ENCODE results near the gene POLK. TPM values are rescaled to one million over a fixed set of nuclear protein-coding genes. Genes with fewer than 3 reads are reported as not detected.

Gene POLK
- total and polyA plus RNA-seq, 2 donors (not counting 3 experiments of a cell fraction or from before 2014, with no cell fraction given): 5.1 to 27.3 TPM

GRCh38 chr5:75639535-75640311 is 128.0 kb downstream of the POLK start:
- CTCF ChIA-PET: interaction anchor here (1.6 to 2.5 kb wide), 2 partner anchors 29 to 41 kb away, joined by 6 read pairs; no protein-coding TSS in a partner anchor

GRCh38 chr5:75640395-75640794 is 128.7 kb downstream of the POLK start:
- Histone ChIP-seq H3K9ac (replicated peaks; ENCODE audit: extremely low read depth, insufficient read depth, low read length) (peak overlapping the region; percentile 80), H3K9me3 (replicated peaks; ENCODE audit: control insufficient read depth, insufficient read depth, low read length) (no peaks in the 10 kb centered on the region), H3K27me3 (ENCODE audit: control insufficient read depth in 2 of 2, insufficient read depth in 2 of 2, low read length in 2 of 2) (no peaks in the 10 kb centered on the region), H3K9me1 (replicated peaks; ENCODE audit: control insufficient read depth, extremely low read depth, insufficient read depth, low read length) (no peaks in the 10 kb centered on the region), H2AFZ (ENCODE audit: low read depth, low read length) (peak overlapping the region; percentile 34), H3K27ac (ENCODE audit: insufficient read depth, low read depth, low read length) (peak overlapping the region; percentile 98), H3K4me2 (ENCODE audit: insufficient read depth, low read length) (peak overlapping the region; percentile 99), H3K36me3 (ENCODE audit: control insufficient read depth in 2 of 2, extremely low read depth in 1 of 2, insufficient read depth in 2 of 2, low read length in 2 of 2) (no peaks in the 10 kb centered on the region), H3K4me1 (ENCODE audit: control insufficient read depth, extremely low read depth, insufficient read depth, low read length) (peaks cover 18% of the 10 kb centered on the region), H3K79me2 (ENCODE audit: control insufficient read depth, insufficient read depth, low read length) (no peaks in the 10 kb centered on the region), H3K4me3 (replicated peaks in 1 of 3; ENCODE audit: insufficient read depth in 1 of 3, low read depth in 1 of 3, low read length in 3 of 3) (peak overlapping the region in 1 of 3 experiments; percentile 38), H4K20me1 (replicated peaks; ENCODE audit: control insufficient read depth, extremely low read depth, insufficient read depth, low read length) (no peaks in the 10 kb centered on the region)
- ChIA-PET CTCF (interaction anchor here (1.6 to 2.5 kb wide), 2 partner anchors 29 to 41 kb away, joined by 6 read pairs; no protein-coding TSS in a partner anchor), POLR2A (no interaction called here)
- dilution Hi-C loops (cut with MboI; ENCODE audit: extremely low pct_ligation_motif_present, low sequenced_read_pairs): no loop called here
- no TSS peak for BruUV-seq (replicated peaks)
- intact Hi-C loops (cut with micrococcal nuclease): loop anchor here (5.0 kb wide), 1 partner anchor 37 kb away; no protein-coding TSS in a partner anchor
- FAIRE-seq (peak; percentile 85), DNase-seq (ENCODE audit: low read depth, low spot score) (peak; percentile 83)
- TF ChIP-seq GATA2 (IDR thresholded peaks at IDR 0.05; ENCODE audit: insufficient read depth, insufficient read length, low read depth, low read length) (no peak), POLR2AphosphoS5 (IDR thresholded peaks at IDR 0.05; ENCODE audit: insufficient read depth, low read depth, low read length) (peak; percentile 12), CTCF (IDR thresholded peaks at IDR 0.05; ENCODE audit: extremely low read depth in 1 of 2, insufficient read depth in 1 of 2, low read depth in 1 of 2, low read length in 2 of 2) (no peak), FOS (IDR thresholded peaks at IDR 0.05; ENCODE audit: borderline replicate concordance, insufficient read depth, low read length) (peak; percentile 37), JUN (IDR thresholded peaks at IDR 0.05; ENCODE audit: borderline replicate concordance, insufficient read depth, insufficient read length, low read depth) (peak; percentile 75)

More at GRCh38 chr5:75639535-75640311, 128.0 kb downstream of the POLK start:
- DNase-seq (ENCODE audit: low read depth, low spot score) (no peak), FAIRE-seq (no peak)
- peak overlapping the region; percentile 80 for H3K9ac ChIP-seq (replicated peaks; ENCODE audit: extremely low read depth, insufficient read depth, low read length)
- TF ChIP-seq JUN (IDR thresholded peaks at IDR 0.05; ENCODE audit: borderline replicate concordance, insufficient read depth, insufficient read length, low read depth) (no peak), FOS (IDR thresholded peaks at IDR 0.05; ENCODE audit: borderline replicate concordance, insufficient read depth, low read length) (no peak), MAX (IDR thresholded peaks at IDR 0.05; ENCODE audit: insufficient read depth, insufficient read length) (no peak), POLR2A (IDR thresholded peaks at IDR 0.05; ENCODE audit: low read depth, low read length) (no peak), GATA2 (IDR thresholded peaks at IDR 0.05; ENCODE audit: insufficient read depth, insufficient read length, low read depth, low read length) (no peak), POLR2AphosphoS5 (IDR thresholded peaks at IDR 0.05; ENCODE audit: insufficient read depth, low read depth, low read length) (no peak)
- POLR2A ChIA-PET: no interaction called here
- no peaks in the 10 kb centered on the region for H3K27me3 ChIP-seq (ENCODE audit: control insufficient read depth in 2 of 2, insufficient read depth in 2 of 2, low read length in 2 of 2)
- peak overlapping the region; percentile 34 for H2AFZ ChIP-seq (ENCODE audit: low read depth, low read length)
- H3K79me2 ChIP-seq (ENCODE audit: control insufficient read depth, insufficient read depth, low read length): no peaks in the 10 kb centered on the region
- peak overlapping the region; percentile 98 for H3K27ac ChIP-seq (ENCODE audit: insufficient read depth, low read depth, low read length)
- intact Hi-C loops (cut with micrococcal nuclease) (loop anchor here (5.0 kb wide), 1 partner anchor 38 kb away; no protein-coding TSS in a partner anchor), dilution Hi-C loops (cut with MboI; ENCODE audit: extremely low pct_ligation_motif_present, low sequenced_read_pairs) (no loop called here)
- H3K36me3 ChIP-seq (ENCODE audit: control insufficient read depth in 2 of 2, extremely low read depth in 1 of 2, insufficient read depth in 2 of 2, low read length in 2 of 2): no peaks in the 10 kb centered on the region
- TSS peak; percentile 52 for BruUV-seq (replicated peaks)
- H3K9me1 ChIP-seq (replicated peaks; ENCODE audit: control insufficient read depth, extremely low read depth, insufficient read depth, low read length): no peaks in the 10 kb centered on the region
- no peaks in the 10 kb centered on the region for H3K9me3 ChIP-seq (replicated peaks; ENCODE audit: control insufficient read depth, insufficient read depth, low read length)
- H3K4me3 ChIP-seq (replicated peaks in 1 of 3; ENCODE audit: insufficient read depth in 1 of 3, low read depth in 1 of 3, low read length in 3 of 3): no peak overlapping the region
- H3K4me1 ChIP-seq (ENCODE audit: control insufficient read depth, extremely low read depth, insufficient read depth, low read length): peaks cover 18% of the 10 kb centered on the region
- H4K20me1 ChIP-seq (replicated peaks; ENCODE audit: control insufficient read depth, extremely low read depth, insufficient read depth, low read length): no peaks in the 10 kb centered on the region
- peak overlapping the region; percentile 99 for H3K4me2 ChIP-seq (ENCODE audit: insufficient read depth, low read length)

Data from endothelial cell of umbilical vein (primary cell).